Activated T-cell treated with anti-CD3 and anti-CD28 coated beads, Interleukin-2, amount 50 U/mL, for 72 hours (primary cell): ENCODE measurements around the gene CTXND1. TPM values are rescaled to one million over a fixed set of nuclear protein-coding genes. Genes with fewer than 3 reads are reported as not detected.

Experiments
- ATAC-seq, 2 donors: fragments of 150-1000 bp; cut with Tn5 transposase; replicated peaks in 1 of 2; 2 replicates each; pipeline ENCODE4 v1.10.0; 2021; ENCODE audit warnings: moderate library complexity in 2 of 2, mild to moderate bottlenecking in 1 of 2
- DNase-seq, 2 donors: peaks; one replicate each; pipeline ENCODE4 v3.0.0; 2021 to 2022; ENCODE audit warnings: mixed read lengths in 1 of 2
- H3K27ac Mint-ChIP-seq: one replicate; pipeline ENCODE4 v1.8.0; 2022; ENCODE audit warnings: mild to moderate bottlenecking, moderate library complexity, mixed read lengths
- H3K27me3 Mint-ChIP-seq: one replicate; pipeline ENCODE4 v1.8.0; 2022; ENCODE audit warnings: low read depth, mixed read lengths
- H3K36me3 Mint-ChIP-seq, 2 donors: one replicate each; pipeline ENCODE4 v1.8.0; 2022; ENCODE audit warnings: mixed read lengths in 2 of 2, mild to moderate bottlenecking in 1 of 2; ENCODE audit not compliant: insufficient read depth in 2 of 2
- H3K4me1 Mint-ChIP-seq: one replicate; pipeline ENCODE4 v1.8.0; 2022; ENCODE audit warnings: low read depth, mixed read lengths
- H3K4me3 Mint-ChIP-seq, 2 donors: one replicate each; pipeline ENCODE4 v1.8.0; 2022; ENCODE audit warnings: mild to moderate bottlenecking in 2 of 2, mixed read lengths in 2 of 2, moderate library complexity in 2 of 2
- H3K9me3 Mint-ChIP-seq, 2 donors: one replicate each; pipeline ENCODE4 v1.8.0; 2022; ENCODE audit warnings: mixed read lengths in 2 of 2
- total RNA-seq, 2 donors: library from RNA; stranded (reverse); gene quantifications; one replicate each; pipeline ENCODE4 v1.2.3, GENCODE V29; 2022

The CTXND1 gene
- total RNA-seq, 2 donors from 2014 or later = not detected

- no peak for DNase-seq
- no peak overlapping the region for H3K4me3 Mint-ChIP-seq
- H3K27me3 Mint-ChIP-seq = peaks cover 41% of the 10 kb centered on the region
- H3K4me1 Mint-ChIP-seq = no peaks in the 10 kb centered on the region
- H3K36me3 Mint-ChIP-seq = no peaks in the 10 kb centered on the region
- ATAC-seq = no peak
- H3K27ac Mint-ChIP-seq = no peak overlapping the region
- no peaks in the 10 kb centered on the region for H3K9me3 Mint-ChIP-seq
These were observed 21.0 kb upstream of the CTXND1 start for GRCh38 chr15:80272987-80273386.

GRCh38 chr15:80270472-80270871 lies 18.5 kb upstream of the CTXND1 start:
- no peak for DNase-seq
- H3K4me3 Mint-ChIP-seq = no peak overlapping the region
- no peak overlapping the region for H3K27ac Mint-ChIP-seq
- H3K4me1 Mint-ChIP-seq = no peaks in the 10 kb centered on the region
- ATAC-seq = no peak
- peaks cover 50% of the 10 kb centered on the region for H3K27me3 Mint-ChIP-seq
- H3K9me3 Mint-ChIP-seq = no peaks in the 10 kb centered on the region
- no peaks in the 10 kb centered on the region for H3K36me3 Mint-ChIP-seq

- no peak for DNase-seq
- Mint-ChIP-seq H3K9me3 (peaks cover 0 to 3% of the 10 kb centered on the region in 2 donors), H3K27ac (no peak overlapping the region), H3K36me3 (no peaks in the 10 kb centered on the region), H3K27me3 (peaks cover 48% of the 10 kb centered on the region), H3K4me1 (no peaks in the 10 kb centered on the region), H3K4me3 (no peak overlapping the region)
- ATAC-seq = no peak
These were observed 16.1 kb upstream of the CTXND1 start for GRCh38 chr15:80268101-80268500.

GRCh38 chr15:80267658-80268057 lies 15.6 kb upstream of the CTXND1 start:
- no peak overlapping the region for H3K27ac Mint-ChIP-seq
- no peaks in the 10 kb centered on the region for H3K4me1 Mint-ChIP-seq
- no peak overlapping the region for H3K4me3 Mint-ChIP-seq
- peaks cover 43% of the 10 kb centered on the region for H3K27me3 Mint-ChIP-seq
- no peaks in the 10 kb centered on the region for H3K36me3 Mint-ChIP-seq
- no peak for DNase-seq
- ATAC-seq = no peak
- peaks cover 0 to 3% of the 10 kb centered on the region in 2 donors for H3K9me3 Mint-ChIP-seq

- H3K36me3 Mint-ChIP-seq = no peaks in the 10 kb centered on the region
- peaks cover 44% of the 10 kb centered on the region for H3K27me3 Mint-ChIP-seq
- peaks cover 0 to 3% of the 10 kb centered on the region in 2 donors for H3K9me3 Mint-ChIP-seq
- H3K4me1 Mint-ChIP-seq = no peaks in the 10 kb centered on the region
- DNase-seq (no peak), ATAC-seq (no peak)
- H3K27ac Mint-ChIP-seq = no peak overlapping the region
- H3K4me3 Mint-ChIP-seq = no peak overlapping the region
These were observed 14.7 kb upstream of the CTXND1 start for GRCh38 chr15:80266745-80267144.

GRCh38 chr15:80266113-80266512 lies 14.1 kb upstream of the CTXND1 start:
- H3K36me3 Mint-ChIP-seq = no peaks in the 10 kb centered on the region
- peaks cover 44% of the 10 kb centered on the region for H3K27me3 Mint-ChIP-seq
- no peaks in the 10 kb centered on the region for H3K4me1 Mint-ChIP-seq
- peaks cover 2 to 3% of the 10 kb centered on the region in 2 donors for H3K9me3 Mint-ChIP-seq
- DNase-seq (no peak), ATAC-seq (no peak)
- no peak overlapping the region for H3K27ac Mint-ChIP-seq
- no peak overlapping the region for H3K4me3 Mint-ChIP-seq

- no peak overlapping the region for H3K27ac Mint-ChIP-seq
- peaks cover 51% of the 10 kb centered on the region for H3K27me3 Mint-ChIP-seq
- H3K4me3 Mint-ChIP-seq = no peak overlapping the region
- ATAC-seq (peak; percentile 96 to 98), DNase-seq (peak; percentile 30 to 39)
- peaks cover 2 to 3% of the 10 kb centered on the region in 2 donors for H3K9me3 Mint-ChIP-seq
- H3K36me3 Mint-ChIP-seq = no peaks in the 10 kb centered on the region
- H3K4me1 Mint-ChIP-seq = no peaks in the 10 kb centered on the region
These were observed 13.0 kb upstream of the CTXND1 start for GRCh38 chr15:80265021-80265420.

- Mint-ChIP-seq H3K4me1 (no peaks in the 10 kb centered on the region), H3K9me3 (peaks cover 2 to 3% of the 10 kb centered on the region in 2 donors), H3K4me3 (no peak overlapping the region), H3K27ac (no peak overlapping the region), H3K36me3 (no peaks in the 10 kb centered on the region), H3K27me3 (peaks cover 54% of the 10 kb centered on the region)
- ATAC-seq (no peak), DNase-seq (no peak)
These were observed 12.0 kb upstream of the CTXND1 start for GRCh38 chr15:80264031-80264430.

- Mint-ChIP-seq H3K4me1 (no peaks in the 10 kb centered on the region), H3K36me3 (no peaks in the 10 kb centered on the region), H3K4me3 (no peak overlapping the region), H3K27ac (no peak overlapping the region), H3K27me3 (peaks cover 43% of the 10 kb centered on the region), H3K9me3 (peaks cover 2 to 3% of the 10 kb centered on the region in 2 donors)
- DNase-seq (no peak), ATAC-seq (no peak)
These were observed 8.5 kb upstream of the CTXND1 start for GRCh38 chr15:80260551-80260950.

- Mint-ChIP-seq H3K9me3 (peaks cover 2 to 3% of the 10 kb centered on the region in 2 donors), H3K27ac (no peak overlapping the region), H3K36me3 (no peaks in the 10 kb centered on the region), H3K27me3 (peaks cover 47% of the 10 kb centered on the region), H3K4me3 (no peak overlapping the region), H3K4me1 (no peaks in the 10 kb centered on the region)
- no peak for DNase-seq
- ATAC-seq = no peak
These were observed 8.0 kb upstream of the CTXND1 start for GRCh38 chr15:80259942-80260510.

- peak overlapping the region; percentile 57 to 65 for H3K4me3 Mint-ChIP-seq
- ATAC-seq = peak; percentile 24 to 30
These were observed 439 bp downstream of the CTXND1 start for GRCh38 chr15:80251428-80252120.

GRCh38 chr15:80250614-80251427 lies 1.2 kb downstream of the CTXND1 start:
- H3K4me1 Mint-ChIP-seq = no peaks in the 10 kb centered on the region
- no peak overlapping the region for H3K27ac Mint-ChIP-seq
- peaks cover 0 to 2% of the 10 kb centered on the region in 2 donors for H3K36me3 Mint-ChIP-seq
- peak overlapping the region; percentile 57 to 65 for H3K4me3 Mint-ChIP-seq
- DNase-seq (no peak), ATAC-seq (no peak)
- peaks cover 87% of the 10 kb centered on the region for H3K27me3 Mint-ChIP-seq
- H3K9me3 Mint-ChIP-seq = no peaks in the 10 kb centered on the region

More at GRCh38 chr15:80251428-80252120, 439 bp downstream of the CTXND1 start:
- Mint-ChIP-seq H3K27me3 (peaks cover 83% of the 10 kb centered on the region), H3K9me3 (no peaks in the 10 kb centered on the region), H3K36me3 (peaks cover 0 to 2% of the 10 kb centered on the region in 2 donors), H3K27ac (no peak overlapping the region), H3K4me1 (no peaks in the 10 kb centered on the region)
- peak in 1 of 2 donors; percentile 5 for DNase-seq

GRCh38 chr15:80249973-80250372 lies 2.0 kb downstream of the CTXND1 start:
- Mint-ChIP-seq H3K9me3 (no peaks in the 10 kb centered on the region), H3K27me3 (peaks cover 87% of the 10 kb centered on the region), H3K36me3 (peaks cover 0 to 2% of the 10 kb centered on the region in 2 donors), H3K4me1 (no peaks in the 10 kb centered on the region), H3K4me3 (no peak overlapping the region), H3K27ac (no peak overlapping the region)
- ATAC-seq = no peak
- no peak for DNase-seq
